Left forelimb (tissue), 1 donor: ENCODE data around the gene SLC13A2.
"Not testable (repeated sequence)": the region's sequence is repeated elsewhere in the genome, so short reads cannot be mapped to it uniquely, and the experiment has no call there.

Source experiments
- DNase-seq: peaks from one replicate; pipeline ENCODE4 v3.0.0-alpha.2; 2018; ENCODE audit warnings: low spot score

Gene SLC13A2, protein sequence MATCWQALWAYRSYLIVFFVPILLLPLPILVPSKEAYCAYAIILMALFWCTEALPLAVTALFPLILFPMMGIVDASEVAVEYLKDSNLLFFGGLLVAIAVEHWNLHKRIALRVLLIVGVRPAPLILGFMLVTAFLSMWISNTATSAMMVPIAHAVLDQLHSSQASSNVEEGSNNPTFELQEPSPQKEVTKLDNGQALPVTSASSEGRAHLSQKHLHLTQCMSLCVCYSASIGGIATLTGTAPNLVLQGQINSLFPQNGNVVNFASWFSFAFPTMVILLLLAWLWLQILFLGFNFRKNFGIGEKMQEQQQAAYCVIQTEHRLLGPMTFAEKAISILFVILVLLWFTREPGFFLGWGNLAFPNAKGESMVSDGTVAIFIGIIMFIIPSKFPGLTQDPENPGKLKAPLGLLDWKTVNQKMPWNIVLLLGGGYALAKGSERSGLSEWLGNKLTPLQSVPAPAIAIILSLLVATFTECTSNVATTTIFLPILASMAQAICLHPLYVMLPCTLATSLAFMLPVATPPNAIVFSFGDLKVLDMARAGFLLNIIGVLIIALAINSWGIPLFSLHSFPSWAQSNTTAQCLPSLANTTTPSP

DNA sequence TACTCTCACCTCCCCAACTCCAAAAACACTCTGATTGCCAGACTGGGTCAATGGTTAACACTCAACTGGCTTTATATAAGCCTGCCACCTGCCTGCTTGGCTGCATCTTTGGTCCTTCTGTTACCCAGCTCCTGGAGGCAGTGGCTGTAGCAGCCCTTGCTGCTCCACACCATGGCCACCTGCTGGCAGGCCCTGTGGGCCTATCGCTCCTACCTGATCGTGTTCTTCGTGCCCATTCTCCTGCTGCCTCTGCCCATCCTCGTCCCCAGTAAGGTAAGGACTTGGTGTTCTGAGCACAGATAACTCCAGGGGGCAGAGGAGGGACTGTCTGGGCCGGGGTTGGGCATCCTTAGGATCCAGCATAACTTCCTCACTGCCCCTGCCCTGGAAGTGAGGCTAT, at the start of gene SLC13A2:
SLC13A2 (plus strand) TSS at position 103 of the 400 bp plus-strand sequence; CDS start at position 172, 69 bp downstream.
- no peak for DNase-seq

DNA sequence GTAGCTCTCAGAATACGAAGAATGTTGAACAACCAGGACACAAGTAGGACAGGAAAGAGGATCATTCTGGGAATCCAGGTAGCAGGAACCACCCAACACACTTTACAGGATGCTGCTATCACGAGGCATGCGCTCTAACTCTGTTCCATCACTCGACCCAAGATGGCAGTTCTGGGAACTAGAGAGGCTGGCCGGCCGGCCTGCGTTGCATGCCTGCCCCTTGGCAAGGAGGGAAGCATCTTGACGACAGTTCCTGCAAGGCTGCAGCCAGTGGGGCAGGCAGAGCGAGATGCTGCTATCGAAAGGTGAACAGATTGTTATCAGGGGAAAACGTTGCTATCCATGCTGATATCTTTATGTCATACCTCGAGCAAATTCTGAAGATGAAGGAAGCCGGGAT, 48.2 kb upstream of the SLC13A2 start:
- DNase-seq: no peak

DNA sequence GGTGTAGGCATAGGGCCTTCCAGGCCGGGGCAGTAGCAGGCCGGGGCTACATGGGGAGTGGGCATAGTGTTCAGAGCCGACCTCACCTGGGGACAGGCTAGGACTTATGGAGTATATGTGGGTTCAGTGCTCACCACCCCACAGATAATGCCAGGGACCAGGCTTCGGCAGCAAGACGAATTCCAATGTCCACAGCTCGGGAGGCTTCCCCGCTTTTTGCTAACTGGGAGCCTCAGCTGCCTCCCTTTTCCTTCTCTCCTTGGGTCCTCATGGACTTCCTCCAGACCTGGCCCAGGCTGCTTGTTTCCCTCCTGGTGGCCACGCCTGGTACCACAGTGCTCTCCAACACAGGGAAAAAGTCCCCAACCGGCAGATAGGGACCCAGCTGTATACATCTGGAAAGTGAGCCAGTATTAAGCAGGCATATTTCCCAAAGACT, 47.3 kb upstream of the SLC13A2 start:
- DNase-seq: no peak

- no peak for DNase-seq
Observed at GRCh38 chr17:28427371-28427770, 46.1 kb upstream of the SLC13A2 start.

DNA sequence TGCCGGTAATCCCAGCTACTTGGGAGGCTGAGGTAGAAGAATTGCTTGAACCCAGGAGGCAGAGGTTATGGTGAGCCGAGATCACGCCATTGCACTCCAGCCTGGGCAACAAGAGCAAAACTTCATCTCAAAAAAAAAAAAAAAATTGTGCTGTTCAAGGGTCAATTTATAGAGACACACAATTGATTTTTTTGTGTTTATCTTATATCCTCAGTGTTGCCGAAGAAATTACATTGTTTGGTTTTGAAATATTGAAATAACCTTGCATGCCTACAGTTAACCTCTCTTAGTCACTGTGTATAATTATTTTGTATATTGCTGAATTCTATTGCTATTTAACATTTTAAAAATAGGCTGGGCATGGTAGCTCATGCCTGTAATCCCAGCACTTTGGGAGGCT, 45.5 kb upstream of the SLC13A2 start:
- not testable (repeated sequence) for DNase-seq

DNA sequence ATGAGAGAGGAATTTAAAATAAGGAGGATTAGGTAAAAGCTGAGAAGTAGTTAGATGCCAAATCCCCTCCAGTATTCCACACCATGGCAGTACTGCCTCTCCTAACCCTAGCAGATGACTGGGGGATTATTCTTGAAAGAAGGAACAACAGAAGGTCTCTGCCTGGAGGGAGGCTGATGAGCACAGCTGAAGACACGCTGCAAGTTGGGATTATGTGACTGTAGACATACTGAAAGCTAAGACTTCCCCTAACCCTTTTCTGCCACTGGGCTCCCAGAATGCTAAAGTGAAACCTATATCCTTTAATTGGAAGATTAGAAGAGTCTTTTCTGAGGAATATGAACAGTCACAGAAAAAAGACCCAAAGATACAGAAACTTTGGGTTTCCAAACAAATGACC, 39.7 kb upstream of the SLC13A2 start:
- no peak for DNase-seq

GRCh38 chr17:28434326-28434725, 39.1 kb upstream of the SLC13A2 start:
- not testable (repeated sequence) for DNase-seq

DNA sequence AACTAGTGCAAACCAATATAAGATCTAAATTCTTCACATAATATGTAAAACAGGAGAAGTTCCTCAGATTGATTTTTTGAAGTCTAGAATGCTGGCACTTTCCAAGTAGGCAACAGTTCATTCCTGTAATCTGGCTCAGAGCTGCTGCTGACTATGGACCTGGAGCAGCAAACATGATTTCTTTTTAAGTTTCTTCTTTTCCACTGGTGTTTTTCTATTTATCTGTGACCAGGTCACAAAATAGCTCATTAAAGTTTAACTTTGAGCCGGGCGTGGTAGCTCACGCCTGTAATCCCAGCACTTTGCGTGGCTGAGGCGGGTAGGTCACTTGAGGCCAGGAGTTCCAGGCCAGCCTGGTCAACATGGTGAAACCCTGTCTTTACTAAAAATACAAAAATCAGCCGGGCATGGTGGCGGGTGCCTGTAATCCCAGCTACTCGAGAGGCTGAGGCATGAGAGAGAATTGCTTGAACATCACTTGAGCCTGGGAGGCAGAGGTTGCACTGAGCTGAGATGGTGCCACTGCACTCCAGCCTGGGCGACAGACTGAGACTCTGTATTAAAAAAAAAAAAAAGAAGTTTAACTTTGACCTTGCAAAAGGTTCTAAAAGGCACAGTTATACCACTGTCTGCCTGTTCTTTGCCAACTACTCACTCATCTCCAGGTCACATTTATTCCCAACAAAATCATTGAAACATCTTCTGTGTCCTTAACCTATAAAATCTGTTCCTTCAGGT, 29.4 kb upstream of the SLC13A2 start:
- DNase-seq: no peak

GRCh38 chr17:28446716-28447395, 26.6 kb upstream of the SLC13A2 start:
- DNase-seq: no peak

DNA sequence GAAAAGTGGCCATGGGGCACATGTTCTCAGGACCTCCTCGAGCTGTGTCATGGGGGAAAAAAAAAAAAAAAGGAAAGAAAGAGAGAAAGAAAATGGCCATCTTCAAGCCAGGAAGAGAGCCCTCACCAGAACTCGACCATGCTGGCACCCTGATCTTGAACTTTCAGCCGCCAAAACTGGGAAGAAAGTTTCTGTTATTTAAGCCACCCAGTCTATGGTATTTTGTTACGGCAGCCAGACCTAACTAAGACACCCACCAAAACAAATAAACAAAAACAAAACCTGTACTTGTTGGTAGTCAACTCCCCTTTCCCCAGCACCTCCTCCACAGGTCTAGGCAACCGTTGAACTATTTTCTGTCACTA, 26.1 kb upstream of the SLC13A2 start:
- DNase-seq: no peak

DNA sequence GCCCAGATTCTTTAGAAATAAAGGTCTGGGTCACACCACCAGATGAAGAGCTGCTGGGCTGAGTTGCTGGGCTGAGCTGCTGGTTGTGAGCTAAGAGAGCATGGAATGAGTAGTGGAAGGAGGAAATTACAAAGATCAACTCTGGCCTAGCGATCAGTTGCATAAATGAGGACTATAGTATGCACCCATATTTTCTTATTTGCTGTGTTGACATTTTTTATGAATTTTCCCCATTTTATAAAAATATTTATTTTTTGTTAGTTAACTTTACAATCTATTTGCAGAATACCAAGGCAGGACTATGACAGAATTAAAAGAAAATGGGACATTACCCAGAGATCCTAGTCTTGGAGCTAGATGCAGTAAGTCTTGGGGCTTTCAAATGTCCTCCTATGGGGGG, 23.6 kb upstream of the SLC13A2 start:
- DNase-seq: no peak

- DNase-seq: no peak
Observed at GRCh38 chr17:28457890-28458289, 15.6 kb upstream of the SLC13A2 start.

DNA sequence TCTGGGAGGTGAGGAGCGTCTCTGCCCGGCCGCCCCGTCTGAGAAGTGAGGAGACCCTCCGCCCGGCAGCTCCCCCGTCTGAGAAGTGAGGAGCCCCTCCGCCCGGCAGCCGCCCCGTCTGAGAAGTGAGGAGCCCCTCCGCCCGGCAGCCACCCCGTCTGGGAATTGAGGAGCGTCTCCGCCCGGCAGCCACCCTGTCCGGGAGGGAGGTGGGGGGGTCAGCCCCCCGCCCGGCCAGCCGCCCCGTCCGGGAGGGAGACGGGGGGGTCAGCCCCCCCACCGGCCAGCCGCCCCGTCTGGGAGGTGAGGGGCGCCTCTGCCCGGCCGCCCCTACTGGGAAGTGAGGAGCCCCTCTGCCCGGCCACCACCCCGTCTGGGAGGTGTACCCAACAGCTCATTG, 14.6 kb upstream of the SLC13A2 start:
- not testable (repeated sequence) for DNase-seq

DNA sequence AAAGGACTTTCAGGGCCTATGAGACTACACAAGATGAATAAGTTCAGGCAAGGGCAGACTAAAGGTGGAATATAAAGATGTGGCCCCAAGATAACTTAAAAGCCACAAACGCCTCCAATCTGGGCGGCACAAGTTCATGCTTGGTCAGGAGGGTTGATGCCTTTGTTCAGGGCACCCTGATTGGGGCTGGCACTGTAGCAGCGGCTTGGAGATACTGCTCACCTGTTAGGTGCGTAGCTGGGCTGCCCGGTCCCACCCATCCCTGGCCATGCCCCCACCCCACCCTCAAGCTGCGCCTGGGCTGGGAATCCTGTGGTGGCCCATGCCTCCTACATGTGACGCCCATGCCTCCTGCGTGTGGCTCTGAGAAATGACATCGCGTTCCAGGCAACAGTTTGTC, 12.5 kb upstream of the SLC13A2 start:
- DNase-seq: peak; percentile 9

DNA sequence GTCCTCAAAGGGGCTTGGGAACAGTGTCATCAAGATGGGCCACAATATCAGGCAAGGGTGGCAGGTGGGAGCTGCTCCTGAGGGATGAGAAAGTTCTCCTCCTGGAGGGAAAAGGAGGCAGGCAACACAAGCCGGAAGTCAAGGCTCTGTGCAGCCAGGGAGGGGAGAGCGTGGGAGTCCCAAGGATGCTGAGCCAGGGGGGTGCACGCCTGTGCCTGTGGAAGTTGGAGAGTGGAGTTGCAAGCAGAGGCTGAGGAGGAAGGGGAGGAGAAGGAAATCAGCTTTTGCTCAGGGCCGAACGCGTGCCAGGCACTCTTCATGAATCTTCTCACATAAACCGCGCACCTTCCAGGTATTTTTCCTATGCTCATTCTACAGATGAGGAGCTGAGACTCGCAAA, 7.4 kb upstream of the SLC13A2 start:
- no peak for DNase-seq

DNA sequence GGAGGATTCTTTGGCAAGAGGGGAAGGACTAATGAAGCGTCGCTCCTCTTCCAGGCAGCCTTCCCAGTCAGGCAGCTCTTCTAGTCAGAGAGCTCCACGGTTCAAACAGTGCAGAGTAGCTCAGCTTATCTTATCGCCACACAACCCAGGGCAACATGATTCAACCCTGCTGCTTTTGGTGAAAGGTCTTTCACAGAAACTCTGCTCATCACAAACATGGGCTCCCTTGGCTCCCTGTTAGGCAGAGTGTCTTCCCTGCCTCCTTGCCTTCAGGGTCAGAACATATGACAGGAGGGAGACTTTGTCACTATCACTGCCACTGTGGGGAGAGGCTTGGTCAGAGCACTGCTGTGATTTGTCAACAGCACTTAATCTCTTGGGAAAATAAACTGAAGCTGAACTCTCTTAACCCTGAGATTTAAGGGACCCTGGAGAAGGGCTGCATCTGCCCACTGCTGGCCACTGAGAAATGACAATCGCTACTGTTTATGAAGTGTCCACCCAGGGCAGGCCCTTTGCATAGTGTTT, 6.9 kb upstream of the SLC13A2 start:
- no peak for DNase-seq

DNA sequence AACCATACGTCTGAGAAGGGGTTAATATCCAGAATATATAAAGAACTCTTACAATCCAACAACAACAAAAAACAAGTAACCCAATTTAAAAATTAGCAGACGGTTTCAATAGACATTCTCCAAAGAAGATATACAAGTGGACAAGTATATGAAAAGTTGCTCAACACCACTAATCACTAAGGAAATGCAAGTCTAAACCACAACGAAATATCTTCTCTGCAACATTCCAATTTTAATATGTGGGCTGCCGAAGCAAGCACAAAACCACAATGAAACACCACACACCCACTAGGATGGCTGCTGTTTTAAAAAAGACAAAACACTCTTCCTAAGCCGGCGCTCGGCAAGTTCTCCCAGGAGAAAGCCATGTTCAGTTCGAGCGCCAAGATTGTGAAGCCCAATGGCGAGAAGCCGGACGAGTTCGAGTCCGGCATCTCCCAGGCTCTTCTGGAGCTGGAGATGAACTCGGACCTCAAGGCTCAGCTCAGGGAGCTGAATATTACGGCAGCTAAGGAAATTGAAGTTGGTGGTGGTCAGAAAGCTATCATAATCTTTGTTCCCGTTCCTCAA, 5.9 kb upstream of the SLC13A2 start:
- DNase-seq: no peak

DNA sequence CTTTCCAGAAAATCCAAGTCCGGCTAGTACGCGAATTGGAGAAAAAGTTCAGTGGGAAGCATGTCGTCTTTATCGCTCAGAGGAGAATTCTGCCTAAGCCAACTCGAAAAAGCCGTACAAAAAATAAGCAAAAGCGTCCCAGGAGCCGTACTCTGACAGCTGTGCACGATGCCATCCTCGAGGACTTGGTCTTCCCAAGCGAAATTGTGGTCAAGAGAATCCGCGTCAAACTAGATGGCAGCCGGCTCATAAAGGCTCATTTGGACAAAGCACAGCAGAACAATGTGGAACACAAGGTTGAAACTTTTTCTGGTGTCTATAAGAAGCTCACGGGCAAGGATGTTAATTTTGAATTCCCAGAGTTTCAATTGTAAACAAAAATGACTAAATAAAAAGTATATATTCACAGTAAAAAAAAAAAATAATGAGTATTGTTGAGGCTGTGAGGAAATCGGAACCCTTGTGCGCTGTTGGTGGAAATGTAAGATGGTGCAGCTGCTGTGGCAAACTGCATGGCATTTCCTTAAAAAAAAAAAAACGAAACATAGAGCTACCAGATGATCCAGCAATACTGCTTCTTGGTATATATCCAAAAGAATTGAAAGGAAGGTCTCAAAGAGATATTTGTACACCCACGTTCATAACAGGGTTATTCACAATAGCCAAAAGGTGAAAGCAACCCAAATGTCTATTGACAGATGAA, 5.3 kb upstream of the SLC13A2 start:
- not testable (repeated sequence) for DNase-seq

DNA sequence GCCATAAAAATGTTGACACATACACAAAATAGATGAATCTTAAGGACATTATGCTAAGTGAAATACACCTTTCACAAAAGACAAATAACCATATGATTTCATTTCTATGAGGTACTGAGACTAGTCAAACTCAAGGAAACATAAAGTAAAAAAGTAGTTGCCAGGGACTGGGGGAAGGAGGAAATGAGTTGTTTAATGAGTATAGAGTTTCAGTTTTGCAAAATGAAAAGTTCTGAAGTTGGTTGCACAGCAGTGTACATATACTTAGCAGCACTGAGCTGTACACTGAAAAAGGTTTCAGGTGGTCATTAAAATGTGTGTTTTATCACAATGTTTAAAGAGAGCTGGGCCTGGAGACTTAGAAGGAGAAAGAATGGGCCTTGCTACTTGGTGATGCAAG, 4.7 kb upstream of the SLC13A2 start:
- DNase-seq: no peak

GRCh38 chr17:28469376-28469775, 4.1 kb upstream of the SLC13A2 start:
- DNase-seq: no peak

GRCh38 chr17:28470266-28470913, 3.1 kb upstream of the SLC13A2 start:
- no peak for DNase-seq
